ENCODE data around the gene PIP5K1B. TPM values are rescaled to one million over a fixed set of nuclear protein-coding genes. Genes with fewer than 3 reads are reported as not detected.
A peak's percentile ranks its signal among the peaks of the same experiment; 100 is the strongest.

The PIP5K1B gene
- total RNA-seq, 1 experiment from 2014 or later: 0.16 TPM

DNA sequence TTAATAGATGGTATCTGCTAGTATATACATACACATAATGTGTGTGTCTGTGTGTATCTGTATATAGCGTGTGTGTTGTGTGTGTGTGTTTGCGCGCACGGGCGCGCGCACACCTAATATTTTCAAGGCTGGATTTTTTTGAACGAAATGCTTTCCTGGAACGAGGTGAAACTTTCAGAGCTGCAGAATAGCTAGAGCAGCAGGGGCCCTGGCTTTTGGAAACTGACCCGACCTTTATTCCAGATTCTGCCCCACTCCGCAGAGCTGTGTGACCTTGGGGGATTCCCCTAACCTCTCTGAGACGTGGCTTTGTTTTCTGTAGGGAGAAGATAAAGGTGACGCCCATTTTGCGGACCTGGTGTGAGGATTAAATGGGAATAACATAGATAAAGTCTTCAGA lies 331.3 kb downstream of the PIP5K1B start:
- TF ChIP-seq, protein P1, sequence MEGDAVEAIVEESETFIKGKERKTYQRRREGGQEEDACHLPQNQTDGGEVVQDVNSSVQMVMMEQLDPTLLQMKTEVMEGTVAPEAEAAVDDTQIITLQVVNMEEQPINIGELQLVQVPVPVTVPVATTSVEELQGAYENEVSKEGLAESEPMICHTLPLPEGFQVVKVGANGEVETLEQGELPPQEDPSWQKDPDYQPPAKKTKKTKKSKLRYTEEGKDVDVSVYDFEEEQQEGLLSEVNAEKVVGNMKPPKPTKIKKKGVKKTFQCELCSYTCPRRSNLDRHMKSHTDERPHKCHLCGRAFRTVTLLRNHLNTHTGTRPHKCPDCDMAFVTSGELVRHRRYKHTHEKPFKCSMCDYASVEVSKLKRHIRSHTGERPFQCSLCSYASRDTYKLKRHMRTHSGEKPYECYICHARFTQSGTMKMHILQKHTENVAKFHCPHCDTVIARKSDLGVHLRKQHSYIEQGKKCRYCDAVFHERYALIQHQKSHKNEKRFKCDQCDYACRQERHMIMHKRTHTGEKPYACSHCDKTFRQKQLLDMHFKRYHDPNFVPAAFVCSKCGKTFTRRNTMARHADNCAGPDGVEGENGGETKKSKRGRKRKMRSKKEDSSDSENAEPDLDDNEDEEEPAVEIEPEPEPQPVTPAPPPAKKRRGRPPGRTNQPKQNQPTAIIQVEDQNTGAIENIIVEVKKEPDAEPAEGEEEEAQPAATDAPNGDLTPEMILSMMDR (IDR thresholded peaks at IDR 0.05; ENCODE audit: unreplicated experiment): no peak
- no peaks in the 10 kb centered on the region for H3K36me3 Mint-ChIP-seq (ENCODE audit: insufficient read depth, unreplicated experiment)
- peak overlapping the region; percentile 94 for H3K4me3 Mint-ChIP-seq (ENCODE audit: unreplicated experiment)
- H3K9me3 Mint-ChIP-seq (ENCODE audit: unreplicated experiment): no peaks in the 10 kb centered on the region
- POLR2A ChIA-PET: interaction anchor here (0.7 to 2.2 kb wide), 10 partner anchors 32 to 298 kb away, joined by 3 to 11 read pairs (median 5); no protein-coding TSS in a partner anchor
- peaks cover 6% of the 10 kb centered on the region for H3K4me1 Mint-ChIP-seq (ENCODE audit: insufficient read depth, unreplicated experiment)
- BruUV-seq (replicated peaks): TSS peak; percentile 62
- CTCF ChIA-PET: interaction anchor here (0.6 to 4.8 kb wide), 23 partner anchors 8 to 846 kb away, joined by 3 to 51 read pairs (median 4); no protein-coding TSS in a partner anchor
- intact Hi-C loops (cut with micrococcal nuclease): no loop called here
- peak; percentile 41 for DNase-seq (ENCODE audit: unreplicated experiment)
- H3K27me3 Mint-ChIP-seq (ENCODE audit: insufficient read depth, unreplicated experiment): no peaks in the 10 kb centered on the region
- peak overlapping the region; percentile 92 for H3K27ac Mint-ChIP-seq (ENCODE audit: low read depth, unreplicated experiment)

- Mint-ChIP-seq H3K27me3 (ENCODE audit: insufficient read depth, unreplicated experiment) (no peaks in the 10 kb centered on the region), H3K27ac (ENCODE audit: low read depth, unreplicated experiment) (peak overlapping the region; percentile 92), H3K4me3 (ENCODE audit: unreplicated experiment) (peak overlapping the region; percentile 94), H3K9me3 (ENCODE audit: unreplicated experiment) (no peaks in the 10 kb centered on the region), H3K36me3 (ENCODE audit: insufficient read depth, unreplicated experiment) (no peaks in the 10 kb centered on the region), H3K4me1 (ENCODE audit: insufficient read depth, unreplicated experiment) (peaks cover 6% of the 10 kb centered on the region)
- no TSS peak for BruUV-seq (replicated peaks)
- ChIA-PET CTCF (interaction anchor here (0.6 to 4.8 kb wide), 12 partner anchors 9 to 454 kb away, joined by 3 to 51 read pairs (median 6); no protein-coding TSS in a partner anchor), POLR2A (interaction anchor here (0.7 to 2.2 kb wide), 6 partner anchors 40 to 180 kb away, joined by 3 to 11 read pairs (median 6); no protein-coding TSS in a partner anchor)
- intact Hi-C loops (cut with micrococcal nuclease): no loop called here
- DNase-seq (ENCODE audit: unreplicated experiment): no peak
- TF ChIP-seq, protein P1 (IDR thresholded peaks at IDR 0.05; ENCODE audit: unreplicated experiment): no peak
These were observed 331.8 kb downstream of the PIP5K1B start for GRCh38 chr9:69036799-69037198.

GRCh38 chr9:69040646-69041045 lies 335.6 kb downstream of the PIP5K1B start:
- Mint-ChIP-seq H3K4me1 (ENCODE audit: insufficient read depth, unreplicated experiment) (peaks cover 12% of the 10 kb centered on the region), H3K27me3 (ENCODE audit: insufficient read depth, unreplicated experiment) (no peaks in the 10 kb centered on the region), H3K36me3 (ENCODE audit: insufficient read depth, unreplicated experiment) (peaks cover 5% of the 10 kb centered on the region), H3K27ac (ENCODE audit: low read depth, unreplicated experiment) (no peak overlapping the region), H3K4me3 (ENCODE audit: unreplicated experiment) (no peak overlapping the region), H3K9me3 (ENCODE audit: unreplicated experiment) (no peaks in the 10 kb centered on the region)
- intact Hi-C loops (cut with micrococcal nuclease): no loop called here
- no TSS peak for BruUV-seq (replicated peaks)
- no peak for DNase-seq (ENCODE audit: unreplicated experiment)
- TF ChIP-seq, protein P1 (IDR thresholded peaks at IDR 0.05; ENCODE audit: unreplicated experiment): no peak
- ChIA-PET POLR2A (no interaction called here), CTCF (interaction anchor here (0.6 to 1.8 kb wide), 2 partner anchors 13 to 127 kb away, joined by 5 to 7 read pairs; no protein-coding TSS in a partner anchor)

- no peak for DNase-seq (ENCODE audit: unreplicated experiment)
- ChIA-PET CTCF (interaction anchor here (0.5 to 20.2 kb wide), 8 partner anchors 9 to 461 kb away, joined by 3 to 481 read pairs (median 4); partner anchors contain the start of gene FXN), POLR2A (no interaction called here)
- Mint-ChIP-seq H3K4me3 (ENCODE audit: unreplicated experiment) (no peak overlapping the region), H3K9me3 (ENCODE audit: unreplicated experiment) (no peaks in the 10 kb centered on the region), H3K4me1 (ENCODE audit: insufficient read depth, unreplicated experiment) (peaks cover 6% of the 10 kb centered on the region), H3K27me3 (ENCODE audit: insufficient read depth, unreplicated experiment) (no peaks in the 10 kb centered on the region), H3K36me3 (ENCODE audit: insufficient read depth, unreplicated experiment) (peaks cover 12% of the 10 kb centered on the region), H3K27ac (ENCODE audit: low read depth, unreplicated experiment) (peak overlapping the region; percentile 50)
- intact Hi-C loops (cut with micrococcal nuclease): no loop called here
- BruUV-seq (replicated peaks): no TSS peak
- TF ChIP-seq, protein P1 (IDR thresholded peaks at IDR 0.05; ENCODE audit: unreplicated experiment): no peak
These were observed 339.5 kb downstream of the PIP5K1B start for GRCh38 chr9:69044240-69045219.

Measured in MCF 10A (cell line).